PC-3 (cell line): ENCODE results near the gene ZNF254. TPM values are rescaled to one million over a fixed set of nuclear protein-coding genes. Genes with fewer than 3 reads are reported as not detected.

Experiments
- ATAC-seq: fragments of 200-7000 bp; cut with Tn5 transposase; 2 replicates; pipeline ENCODE4 v1.9.1; 2020; ENCODE audit warnings: mild to moderate bottlenecking, moderate library complexity
- BruUV-seq: library from RNA; stranded (reverse); fragments of 400-500 nt; replicated peaks from 2 replicates; lab custom pipeline; 2021; lab: Mats Ljungman, UMichigan
- CTCF ChIA-PET: fragments of 300-600 bp; sonication (Branson Sonifier 250); formaldehyde crosslinking; loops from one replicate; lab custom pipeline; 2022; ENCODE audit warnings: antibody characterized with exemption; lab: Charles Lee
- POLR2A ChIA-PET: fragments of 300-600 bp; sonication (Branson Sonifier 250); formaldehyde crosslinking; loops from one replicate; lab custom pipeline; 2022; ENCODE audit warnings: antibody characterized with exemption; ENCODE audit not compliant: unreplicated experiment; lab: Charles Lee
- DNase-seq: peaks from one replicate; pipeline ENCODE4 v3.0.0-alpha.2; 2015
- H2AFZ ChIP-seq: fragments of 300-600 bp; sonication (generic); 2 replicates; pipeline ENCODE4 v1.6.0; 2016; ENCODE audit warnings: antibody characterized with exemption, low read length
- H3F3A ChIP-seq: fragments of 300-600 bp; sonication (generic); one replicate; pipeline ENCODE4 v1.6.0; 2017; ENCODE audit warnings: antibody characterized with exemption, low read length, control low read depth, mild to moderate bottlenecking; ENCODE audit not compliant: unreplicated experiment
- H3K27ac ChIP-seq: fragments of 300-600 bp; sonication (generic); 2 replicates; pipeline ENCODE4 v1.5.1; 2016; ENCODE audit warnings: mild to moderate bottlenecking, low read length
- H3K27me3 ChIP-seq: fragments of 300-600 bp; sonication (generic); 2 replicates; pipeline ENCODE4 v1.6.1; 2016; ENCODE audit warnings: low read length, mixed read lengths
- H3K36me3 ChIP-seq: fragments of 300-600 bp; sonication (generic); 2 replicates; pipeline ENCODE4 v1.6.1; 2016; ENCODE audit warnings: low read depth, mixed run types, low read length, mixed read lengths
- H3K4me1 ChIP-seq: fragments of 300-600 bp; sonication (generic); 2 replicates; pipeline ENCODE4 v1.5.1; 2016; ENCODE audit warnings: low read length; ENCODE audit not compliant: insufficient read depth
- H3K4me2 ChIP-seq: fragments of 300-600 bp; sonication (generic); 2 replicates; pipeline ENCODE4 v1.6.0; 2016; ENCODE audit warnings: low read length
- H3K4me3 ChIP-seq: fragments of 300-600 bp; sonication (generic); 2 replicates; pipeline ENCODE4 v1.5.1; 2016; ENCODE audit warnings: mild to moderate bottlenecking, low read length, mixed read lengths
- H3K79me2 ChIP-seq: fragments of 300-600 bp; sonication (generic); 2 replicates; pipeline ENCODE4 v1.6.1; 2017; ENCODE audit warnings: low read length, mixed read lengths
- H3K9ac ChIP-seq: fragments of 300-600 bp; sonication (generic); 2 replicates; pipeline ENCODE4 v1.6.0; 2016; ENCODE audit warnings: mild to moderate bottlenecking, low read length
- H3K9me2 ChIP-seq: fragments of 300-600 bp; sonication (generic); replicated peaks from 2 replicates; pipeline ENCODE4 v1.6.1; 2016; ENCODE audit warnings: mixed run types, low read length, mixed read lengths
- H3K9me3 ChIP-seq: fragments of 300-600 bp; sonication (generic); 2 replicates; pipeline ENCODE4 v1.6.1; 2016; ENCODE audit warnings: low read length, mixed read lengths
- H4K20me1 ChIP-seq: fragments of 300-600 bp; sonication (generic); 2 replicates; pipeline ENCODE4 v1.6.1; 2016; ENCODE audit warnings: low read length, mixed read lengths
- EZH2 ChIP-seq: fragments of 300-600 bp; sonication (generic); IDR thresholded peaks from one replicate; pipeline ENCODE4 v1.6.1; 2017; ENCODE audit warnings: antibody characterized with exemption, mild to moderate bottlenecking, low read length; ENCODE audit not compliant: unreplicated experiment
- EZH2phosphoT487 ChIP-seq: fragments of 300-600 bp; sonication (generic); IDR thresholded peaks from 2 replicates; pipeline ENCODE4 v1.6.1; 2018; ENCODE audit warnings: mild to moderate bottlenecking, antibody characterized with exemption, low read length, borderline replicate concordance
- intact Hi-C: fragments of 100-400 bp; cut with micrococcal nuclease; formaldehyde crosslinking; loops from 2 replicates; pipeline ENCODE4 v1.9.0; 2023
- total RNA-seq: library from RNA; depleted of rRNA; stranded (reverse); fragments of >200 nt; gene quantifications from 2 replicates; pipeline ENCODE4 v1.2.3, GENCODE V29; 2014
- TF ChIP-seq, protein P1 (sequence below): fragments of 300-600 bp; sonication (generic); conservative IDR thresholded peaks from 2 replicates; pipeline ENCODE4 v1.5.1; 2017; ENCODE audit warnings: antibody characterized with exemption, low read depth, mild to moderate bottlenecking, low read length

Gene ZNF254
- total RNA-seq, 1 experiment from 2014 or later = 9.3 TPM

DNA sequence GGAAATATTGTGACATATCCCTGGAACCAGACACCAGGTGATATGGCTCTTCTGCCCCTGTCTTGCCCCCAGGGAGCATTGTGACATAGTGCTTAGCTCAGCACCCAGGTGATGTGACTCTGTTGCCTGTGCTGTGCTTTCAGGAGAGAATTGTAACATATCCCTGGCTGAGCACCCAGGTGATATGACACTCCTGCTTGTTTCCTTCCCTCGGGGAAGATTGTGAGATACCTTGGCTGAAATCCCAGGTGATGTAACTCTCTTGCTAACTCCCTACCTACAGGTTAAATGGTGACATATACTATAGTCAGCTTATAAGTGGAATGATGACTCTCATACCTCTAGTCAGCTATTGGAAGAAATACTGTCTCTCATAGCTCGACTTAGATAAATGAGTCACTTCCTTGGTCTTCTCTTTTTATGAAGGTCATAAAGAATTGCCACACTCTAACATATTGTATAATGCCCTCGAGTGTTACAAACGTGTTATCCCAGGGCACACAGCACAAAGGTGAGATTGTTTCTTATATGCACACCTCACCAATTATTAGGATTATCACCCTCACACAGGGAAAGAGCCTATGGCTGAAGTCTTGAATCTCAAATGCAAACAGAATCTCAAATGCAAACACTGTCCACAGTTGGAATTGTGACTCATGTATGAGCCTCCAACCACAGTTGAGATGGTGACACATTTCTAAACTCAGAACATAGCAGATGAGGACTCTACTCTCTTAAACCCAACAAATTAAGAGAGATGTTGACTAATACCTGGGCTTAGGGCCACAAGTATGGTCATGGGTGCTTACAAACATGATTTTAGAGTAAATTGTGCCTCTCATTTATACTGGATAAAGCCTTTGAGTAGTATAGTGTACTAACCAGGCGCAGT, 32.7 kb upstream of the ZNF254 start:
- peaks cover 10% of the 10 kb centered on the region for H3F3A ChIP-seq
- intact Hi-C loops = loop anchor here (1.0 to 5.0 kb wide), 4 partner anchors 21 to 137 kb away; partner anchors contain the start of gene ZNF254
- ChIA-PET CTCF (no interaction called here), POLR2A (interaction anchor here (0.6 to 0.9 kb wide), 3 partner anchors 20 to 367 kb away, joined by 3 to 5 read pairs (median 4); partner anchors contain the start of gene ZNF675)
- H4K20me1 ChIP-seq = peaks cover 6% of the 10 kb centered on the region; the same call in 1 of the 2 replicates
- peaks cover 76% of the 10 kb centered on the region for H3K36me3 ChIP-seq
- peaks cover 26% of the 10 kb centered on the region for H3K4me1 ChIP-seq
- peak overlapping the region; percentile 32 for H3K4me2 ChIP-seq
- no peaks in the 10 kb centered on the region for H3K9me2 ChIP-seq
- peak overlapping the region; percentile 24; the same call in 1 of the 2 replicates for H3K9ac ChIP-seq
- H2AFZ ChIP-seq = no peak overlapping the region
- ATAC-seq (peak; percentile 89), DNase-seq (peak; percentile 98)
- H3K79me2 ChIP-seq = no peaks in the 10 kb centered on the region
- BruUV-seq = no TSS peak
- no peak overlapping the region for H3K4me3 ChIP-seq
- no peaks in the 10 kb centered on the region for H3K27me3 ChIP-seq
- H3K27ac ChIP-seq = peak overlapping the region; percentile 94
- TF ChIP-seq, protein P1, sequence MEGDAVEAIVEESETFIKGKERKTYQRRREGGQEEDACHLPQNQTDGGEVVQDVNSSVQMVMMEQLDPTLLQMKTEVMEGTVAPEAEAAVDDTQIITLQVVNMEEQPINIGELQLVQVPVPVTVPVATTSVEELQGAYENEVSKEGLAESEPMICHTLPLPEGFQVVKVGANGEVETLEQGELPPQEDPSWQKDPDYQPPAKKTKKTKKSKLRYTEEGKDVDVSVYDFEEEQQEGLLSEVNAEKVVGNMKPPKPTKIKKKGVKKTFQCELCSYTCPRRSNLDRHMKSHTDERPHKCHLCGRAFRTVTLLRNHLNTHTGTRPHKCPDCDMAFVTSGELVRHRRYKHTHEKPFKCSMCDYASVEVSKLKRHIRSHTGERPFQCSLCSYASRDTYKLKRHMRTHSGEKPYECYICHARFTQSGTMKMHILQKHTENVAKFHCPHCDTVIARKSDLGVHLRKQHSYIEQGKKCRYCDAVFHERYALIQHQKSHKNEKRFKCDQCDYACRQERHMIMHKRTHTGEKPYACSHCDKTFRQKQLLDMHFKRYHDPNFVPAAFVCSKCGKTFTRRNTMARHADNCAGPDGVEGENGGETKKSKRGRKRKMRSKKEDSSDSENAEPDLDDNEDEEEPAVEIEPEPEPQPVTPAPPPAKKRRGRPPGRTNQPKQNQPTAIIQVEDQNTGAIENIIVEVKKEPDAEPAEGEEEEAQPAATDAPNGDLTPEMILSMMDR = no peak
- no peak for TF ChIP-seq EZH2
- no peak for TF ChIP-seq EZH2phosphoT487
- H3K9me3 ChIP-seq = no peaks in the 10 kb centered on the region

- Histone ChIP-seq H3K9me2 (no peaks in the 10 kb centered on the region), H3K9ac (no peak overlapping the region), H3K27me3 (no peaks in the 10 kb centered on the region), H3K4me3 (no peak overlapping the region), H3K4me1 (peaks cover 30% of the 10 kb centered on the region), H3K9me3 (no peaks in the 10 kb centered on the region), H3K79me2 (no peaks in the 10 kb centered on the region), H3K27ac (peak overlapping the region; percentile 94), H3K36me3 (peaks cover 78% of the 10 kb centered on the region), H2AFZ (no peak overlapping the region), H4K20me1 (peaks cover 6% of the 10 kb centered on the region; the same call in 1 of the 2 replicates), H3K4me2 (no peak overlapping the region), H3F3A (peaks cover 10% of the 10 kb centered on the region)
- ChIA-PET CTCF (no interaction called here), POLR2A (interaction anchor here (0.7 kb wide), 1 partner anchor 368 kb away, joined by 3 read pairs; the partner anchor contains the start of gene ZNF675)
- ATAC-seq (no peak), DNase-seq (no peak)
- no TSS peak for BruUV-seq
- intact Hi-C loops = no loop called here
- TF ChIP-seq, protein P1 = no peak
- TF ChIP-seq EZH2phosphoT487 (no peak), EZH2 (no peak)
Observed at GRCh38 chr19:24055548-24055947, 31.4 kb upstream of the ZNF254 start.
